GM12878 (cell line): Measurements from ENCODE around the gene PHF21B. TPM values are rescaled to one million over a fixed set of nuclear protein-coding genes. Genes with fewer than 3 reads are reported as not detected.

Experiments used
- ATAC-seq: fragments of 200-7000 bp; cut with Tn5 transposase; 3 replicates; pipeline ENCODE4 v1.9.1; 2020; ENCODE audit warnings: mild to moderate bottlenecking, moderate library complexity
- BruUV-seq: library from RNA; stranded (reverse); fragments of 400-500 nt; replicated peaks from 2 replicates; lab custom pipeline; 2021; lab: Mats Ljungman, UMichigan
- CTCF ChIA-PET: fragments of 300-600 bp; sonication (Branson Sonifier 250); formaldehyde crosslinking; extraction: SDS; loops from one replicate; lab custom pipeline; 2021; ENCODE audit warnings: inconsistent platforms; lab: Yijun Ruan, JAX
- POLR2A ChIA-PET: fragments of 350-600 bp; formaldehyde crosslinking; extraction: SDS; loops from one replicate; lab custom pipeline; 2021; ENCODE audit warnings: inconsistent platforms; lab: Charles Lee
- RAD21 ChIA-PET: fragments of 300-600 bp; sonication (Branson Sonifier 250); formaldehyde crosslinking; loops from one replicate; lab custom pipeline; 2023; ENCODE audit warnings: antibody characterized with exemption; ENCODE audit not compliant: unreplicated experiment; lab: Charles Lee
- SMC1A ChIA-PET: fragments of 300-600 bp; sonication (Branson Sonifier 250); formaldehyde crosslinking; loops from one replicate; lab custom pipeline; 2023; ENCODE audit not compliant: unreplicated experiment, uncharacterized antibody; lab: Charles Lee
- DNase-seq: peaks from one replicate; pipeline ENCODE4 v3.0.0-alpha.2; 2011; ENCODE audit warnings: low read depth, low spot score
- FAIRE-seq: peaks from 3 replicates; lab custom pipeline; 2011; peaks lifted over from hg19 to GRCh38; lab: Jason Lieb, UNC
- H2AFZ ChIP-seq: 2 replicates; pipeline ENCODE4 v1.6.0; 2011; ENCODE audit warnings: low read depth, low read length, control low read depth; ENCODE audit not compliant: control insufficient read depth
- H3K27ac ChIP-seq: 2 replicates; pipeline ENCODE4 v1.5.1; 2011; ENCODE audit warnings: control low read depth; ENCODE audit not compliant: control insufficient read depth, insufficient read depth
- H3K27me3 ChIP-seq, 2 experiments: replicated peaks in 1 of 2; 2 replicates each; pipeline versions ENCODE4 v1.6.0 to v1.6.1; 2011; ENCODE audit warnings: low read length in 1 of 2; ENCODE audit not compliant: control insufficient read depth in 2 of 2, insufficient read depth in 2 of 2
- H3K36me3 ChIP-seq, 2 experiments: 2 replicates each; pipeline ENCODE4 v1.5.1; 2011; ENCODE audit warnings: low read length in 1 of 2; ENCODE audit not compliant: control insufficient read depth in 2 of 2, insufficient read depth in 2 of 2
- H3K4me1 ChIP-seq: 2 replicates; pipeline ENCODE4 v1.6.1; 2011; ENCODE audit warnings: mild to moderate bottlenecking, low read length, moderate library complexity, mixed read lengths; ENCODE audit not compliant: control insufficient read depth, insufficient read depth
- H3K4me2 ChIP-seq: 2 replicates; pipeline ENCODE4 v1.6.0; 2011; ENCODE audit warnings: control low read depth; ENCODE audit not compliant: control insufficient read depth, insufficient read depth
- H3K4me3 ChIP-seq: fragments of 200-600 bp; sonication (generic); 2 replicates; pipeline ENCODE4 v1.5.1; 2016
- H3K79me2 ChIP-seq: 2 replicates; pipeline ENCODE4 v1.6.0; 2011; ENCODE audit warnings: low read length; ENCODE audit not compliant: control insufficient read depth, insufficient read depth
- H3K9ac ChIP-seq: 2 replicates; pipeline ENCODE4 v1.8.0; 2011; ENCODE audit warnings: low read length, control low read depth, mixed read lengths; ENCODE audit not compliant: control insufficient read depth, insufficient read depth
- H3K9me3 ChIP-seq: replicated peaks from 3 replicates; pipeline ENCODE4 v1.5.1; 2011; ENCODE audit warnings: mild to moderate bottlenecking, low read length; ENCODE audit not compliant: control insufficient read depth, insufficient read depth
- H4K20me1 ChIP-seq: 2 replicates; pipeline ENCODE4 v1.6.0; 2011; ENCODE audit not compliant: control insufficient read depth, insufficient read depth
- BHLHE40 ChIP-seq, 2 experiments: fragments of 450-650 bp in 1 of 2; IDR thresholded peaks; 2 replicates each; pipeline ENCODE4 v1.6.1; 2011 to 2017; ENCODE audit warnings: low read depth in 2 of 2, borderline replicate concordance in 1 of 2, improper control_type of control experiment in 1 of 2, low read length in 1 of 2, mild to moderate bottlenecking in 1 of 2
- CBX3 ChIP-seq: fragments of 200-600 bp; sonication (generic); IDR thresholded peaks from 2 replicates; pipeline ENCODE4 v1.6.1; 2016; ENCODE audit warnings: low read depth, borderline replicate concordance
- CREM ChIP-seq: IDR thresholded peaks from 2 replicates; pipeline ENCODE4 v1.6.1; 2014; ENCODE audit warnings: antibody characterized with exemption, low read depth
- DPF2 ChIP-seq: fragments of 450-650 bp; IDR thresholded peaks from 2 replicates; pipeline ENCODE4 v1.6.1; 2017; ENCODE audit warnings: mild to moderate bottlenecking
- EGR1 ChIP-seq, 2 experiments: IDR thresholded peaks; 1 replicate in 1 of 2; 2 replicates in 1 of 2; pipeline ENCODE4 v1.6.1; 2011 to 2012; ENCODE audit warnings: low read depth in 2 of 2, low read length in 2 of 2, borderline replicate concordance in 1 of 2, mild to moderate bottlenecking in 1 of 2, moderate library complexity in 1 of 2
- HDAC6 ChIP-seq: fragments of 200-600 bp; sonication (generic); IDR thresholded peaks from one replicate; pipeline ENCODE4 v1.8.0; 2017; ENCODE audit warnings: antibody characterized with exemption; ENCODE audit not compliant: unreplicated experiment
- JUND ChIP-seq: IDR thresholded peaks from 2 replicates; pipeline ENCODE4 v1.6.1; 2012; ENCODE audit warnings: low read depth, mild to moderate bottlenecking, low read length, improper control_type of control experiment, moderate library complexity
- MTA2 ChIP-seq: fragments of 450-650 bp; IDR thresholded peaks from 2 replicates; pipeline ENCODE4 v1.6.1; 2016; ENCODE audit warnings: low read depth, mild to moderate bottlenecking, moderate library complexity
- POLR2AphosphoS5 ChIP-seq: IDR thresholded peaks from 2 replicates; pipeline ENCODE4 v1.6.1; 2011; ENCODE audit warnings: mild to moderate bottlenecking, low read length, inconsistent platforms
- RAD21 ChIP-seq: IDR thresholded peaks from 2 replicates; pipeline ENCODE4 v1.6.1; 2011; ENCODE audit warnings: mild to moderate bottlenecking, low read depth, low read length, moderate library complexity; ENCODE audit not compliant: insufficient read depth
- RUNX3 ChIP-seq: IDR thresholded peaks from 2 replicates; pipeline ENCODE4 v1.6.1; 2012; ENCODE audit warnings: low read length, inconsistent platforms
- ZZZ3 ChIP-seq: IDR thresholded peaks from 2 replicates; pipeline ENCODE4 v1.6.1; 2011; ENCODE audit warnings: low read depth; ENCODE audit not compliant: control insufficient read depth, insufficient read length
- WGBS: methylation state at CpG from one replicate; pipeline ENCODE4 v1.1.6; 2016; ENCODE audit warnings: low lambda C conversion rate; ENCODE audit not compliant: insufficient replicate concordance, insufficient coverage; ENCODE audit errors: missing lambda C conversion rate; 5-methylcytosine and 5-hydroxymethylcytosine counted together
- in situ Hi-C: fragments of 300-500 bp; cut with MboI; formaldehyde crosslinking; loops from 9 replicates; pipeline ENCODE4 v1.14.3; 2018; ENCODE audit warnings: mixed read lengths
- intact Hi-C: fragments of 100-400 bp; cut with micrococcal nuclease; formaldehyde crosslinking; loops from one replicate; pipeline ENCODE4 v1.14.2; 2022; ENCODE audit not compliant: unreplicated experiment
- polyA plus RNA-seq, 11 experiments: library from polyadenylated mRNA; depleted of rRNA in 4 of 11; unstranded in 6 of 11; stranded (reverse) in 5 of 11; fragments of >200 nt; fragmentation: Nextera tagmentation in 4 of 11; fragmentation: Illumina TruSeq in 1 of 11; extraction: Ambion mirVana in 4 of 11; extraction: Trizol in 1 of 11; gene quantifications; 1 replicate in 1 of 11; 2 replicates in 10 of 11; pipeline versions ENCODE4 v1.2.1 to v1.2.3, GENCODE V29; 2011 to 2016; ENCODE audit warnings: inconsistent platforms in 2 of 11, missing spikeins in 2 of 11, low read depth in 1 of 11
- total RNA-seq, 4 experiments: library from RNA; depleted of rRNA in 3 of 4; stranded (reverse); fragments of >200 nt in 3 of 4; fragmentation: Illumina TruSeq in 1 of 4; extraction: Trizol in 1 of 4; gene quantifications; 2 replicates each; pipeline versions ENCODE4 v1.2.1 to v1.2.3, GENCODE V29; 2013 to 2021
- TF ChIP-seq, protein P1 (sequence below): fragments of 450-650 bp; IDR thresholded peaks from 2 replicates; pipeline ENCODE4 v1.6.1; 2017; ENCODE audit warnings: low read depth, mild to moderate bottlenecking, moderate library complexity
- TF ChIP-seq, protein P2 (sequence below): IDR thresholded peaks from 2 replicates; pipeline ENCODE4 v1.6.1; 2011; ENCODE audit warnings: borderline replicate concordance, low read depth, mild to moderate bottlenecking, moderate library complexity, mixed read lengths, low read length; ENCODE audit not compliant: insufficient read depth; ENCODE audit errors: extremely low read length
- TF ChIP-seq, protein P3 (sequence below): IDR thresholded peaks from 2 replicates; pipeline ENCODE4 v1.6.1; 2012; ENCODE audit warnings: improper control_type of control experiment, low read depth, low read length; ENCODE audit not compliant: insufficient replicate concordance
- TF ChIP-seq, protein P4 (sequence below): IDR thresholded peaks from 2 replicates; pipeline ENCODE4 v1.6.1; 2012; ENCODE audit warnings: low read depth, low read length, improper control_type of control experiment

The PHF21B gene
- total and polyA plus RNA-seq, 10 of the 15 experiments (the other 5 are each of a cell fraction or from before 2014, with no cell fraction given), result 0.03 to 0.35 TPM; not detected in 8

DNA sequence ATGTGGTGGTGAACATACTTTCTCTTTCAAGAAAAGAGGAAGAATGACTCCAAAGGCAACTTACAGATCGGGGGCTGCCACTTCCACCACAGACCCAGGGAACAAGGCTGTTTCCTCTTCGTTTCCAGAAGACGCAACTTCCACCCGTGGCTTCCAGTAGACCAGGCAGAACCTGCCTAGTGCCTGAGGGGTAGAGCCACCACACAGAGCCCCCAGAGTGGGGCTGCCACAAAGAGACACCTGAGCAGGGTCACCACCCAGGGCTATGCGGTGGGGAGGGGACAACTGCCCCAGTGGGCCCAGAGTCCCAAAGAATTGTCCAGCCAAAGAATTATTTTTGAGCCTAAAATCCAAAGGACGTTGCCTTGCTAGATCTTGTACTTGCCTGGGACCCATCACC is 16.7 kb upstream of the PHF21B start:
- in situ Hi-C loops (no loop called here), intact Hi-C loops (no loop called here)
- POLR2A ChIA-PET, result no interaction called here
- DNase-seq (no peak), ATAC-seq (no peak), FAIRE-seq (no peak)
- Histone ChIP-seq H3K9me3 (no peaks in the 10 kb centered on the region), H4K20me1 (no peaks in the 10 kb centered on the region), H3K9ac (no peak overlapping the region), H2AFZ (no peak overlapping the region), H3K27ac (no peak overlapping the region), H3K4me1 (no peaks in the 10 kb centered on the region), H3K4me2 (no peak overlapping the region), H3K79me2 (no peaks in the 10 kb centered on the region), H3K27me3 (peaks cover 0 to 1% of the 10 kb centered on the region in 2 experiments; a peak in 2 of 4 replicates), H3K4me3 (no peak overlapping the region), H3K36me3 (no peaks in the 10 kb centered on the region)
- CTCF ChIA-PET, result interaction anchor here (0.6 kb wide), 1 partner anchor 48 kb away, joined by 3 read pairs; no protein-coding TSS in a partner anchor
- SMC1A ChIA-PET, result no interaction called here
- BruUV-seq, result no TSS peak
- 16% methylated on average over 6 of the region's 6 CpGs for WGBS
- RAD21 ChIA-PET, result no interaction called here
- TF ChIP-seq RUNX3, result no peak
- no peak for TF ChIP-seq CBX3
- no peak for TF ChIP-seq CREM
- no peak for TF ChIP-seq EGR1 (IDR thresholded peaks at IDR 0.05; ENCODE audit: borderline replicate concordance in 1 of 2, low read depth in 2 of 2, low read length in 2 of 2)
- no peak for TF ChIP-seq ZZZ3
- TF ChIP-seq, protein P1, sequence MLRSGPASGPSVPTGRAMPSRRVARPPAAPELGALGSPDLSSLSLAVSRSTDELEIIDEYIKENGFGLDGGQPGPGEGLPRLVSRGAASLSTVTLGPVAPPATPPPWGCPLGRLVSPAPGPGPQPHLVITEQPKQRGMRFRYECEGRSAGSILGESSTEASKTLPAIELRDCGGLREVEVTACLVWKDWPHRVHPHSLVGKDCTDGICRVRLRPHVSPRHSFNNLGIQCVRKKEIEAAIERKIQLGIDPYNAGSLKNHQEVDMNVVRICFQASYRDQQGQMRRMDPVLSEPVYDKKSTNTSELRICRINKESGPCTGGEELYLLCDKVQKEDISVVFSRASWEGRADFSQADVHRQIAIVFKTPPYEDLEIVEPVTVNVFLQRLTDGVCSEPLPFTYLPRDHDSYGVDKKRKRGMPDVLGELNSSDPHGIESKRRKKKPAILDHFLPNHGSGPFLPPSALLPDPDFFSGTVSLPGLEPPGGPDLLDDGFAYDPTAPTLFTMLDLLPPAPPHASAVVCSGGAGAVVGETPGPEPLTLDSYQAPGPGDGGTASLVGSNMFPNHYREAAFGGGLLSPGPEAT, result no peak
- TF ChIP-seq, protein P2, sequence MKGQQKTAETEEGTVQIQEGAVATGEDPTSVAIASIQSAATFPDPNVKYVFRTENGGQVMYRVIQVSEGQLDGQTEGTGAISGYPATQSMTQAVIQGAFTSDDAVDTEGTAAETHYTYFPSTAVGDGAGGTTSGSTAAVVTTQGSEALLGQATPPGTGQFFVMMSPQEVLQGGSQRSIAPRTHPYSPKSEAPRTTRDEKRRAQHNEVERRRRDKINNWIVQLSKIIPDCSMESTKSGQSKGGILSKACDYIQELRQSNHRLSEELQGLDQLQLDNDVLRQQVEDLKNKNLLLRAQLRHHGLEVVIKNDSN, result no peak
- no peak for TF ChIP-seq RAD21
- TF ChIP-seq HDAC6, result no peak
- TF ChIP-seq, protein P3, sequence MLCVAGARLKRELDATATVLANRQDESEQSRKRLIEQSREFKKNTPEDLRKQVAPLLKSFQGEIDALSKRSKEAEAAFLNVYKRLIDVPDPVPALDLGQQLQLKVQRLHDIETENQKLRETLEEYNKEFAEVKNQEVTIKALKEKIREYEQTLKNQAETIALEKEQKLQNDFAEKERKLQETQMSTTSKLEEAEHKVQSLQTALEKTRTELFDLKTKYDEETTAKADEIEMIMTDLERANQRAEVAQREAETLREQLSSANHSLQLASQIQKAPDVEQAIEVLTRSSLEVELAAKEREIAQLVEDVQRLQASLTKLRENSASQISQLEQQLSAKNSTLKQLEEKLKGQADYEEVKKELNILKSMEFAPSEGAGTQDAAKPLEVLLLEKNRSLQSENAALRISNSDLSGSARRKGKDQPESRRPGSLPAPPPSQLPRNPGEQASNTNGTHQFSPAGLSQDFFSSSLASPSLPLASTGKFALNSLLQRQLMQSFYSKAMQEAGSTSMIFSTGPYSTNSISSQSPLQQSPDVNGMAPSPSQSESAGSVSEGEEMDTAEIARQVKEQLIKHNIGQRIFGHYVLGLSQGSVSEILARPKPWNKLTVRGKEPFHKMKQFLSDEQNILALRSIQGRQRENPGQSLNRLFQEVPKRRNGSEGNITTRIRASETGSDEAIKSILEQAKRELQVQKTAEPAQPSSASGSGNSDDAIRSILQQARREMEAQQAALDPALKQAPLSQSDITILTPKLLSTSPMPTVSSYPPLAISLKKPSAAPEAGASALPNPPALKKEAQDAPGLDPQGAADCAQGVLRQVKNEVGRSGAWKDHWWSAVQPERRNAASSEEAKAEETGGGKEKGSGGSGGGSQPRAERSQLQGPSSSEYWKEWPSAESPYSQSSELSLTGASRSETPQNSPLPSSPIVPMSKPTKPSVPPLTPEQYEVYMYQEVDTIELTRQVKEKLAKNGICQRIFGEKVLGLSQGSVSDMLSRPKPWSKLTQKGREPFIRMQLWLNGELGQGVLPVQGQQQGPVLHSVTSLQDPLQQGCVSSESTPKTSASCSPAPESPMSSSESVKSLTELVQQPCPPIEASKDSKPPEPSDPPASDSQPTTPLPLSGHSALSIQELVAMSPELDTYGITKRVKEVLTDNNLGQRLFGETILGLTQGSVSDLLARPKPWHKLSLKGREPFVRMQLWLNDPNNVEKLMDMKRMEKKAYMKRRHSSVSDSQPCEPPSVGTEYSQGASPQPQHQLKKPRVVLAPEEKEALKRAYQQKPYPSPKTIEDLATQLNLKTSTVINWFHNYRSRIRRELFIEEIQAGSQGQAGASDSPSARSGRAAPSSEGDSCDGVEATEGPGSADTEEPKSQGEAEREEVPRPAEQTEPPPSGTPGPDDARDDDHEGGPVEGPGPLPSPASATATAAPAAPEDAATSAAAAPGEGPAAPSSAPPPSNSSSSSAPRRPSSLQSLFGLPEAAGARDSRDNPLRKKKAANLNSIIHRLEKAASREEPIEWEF, result no peak
- no peak for TF ChIP-seq JUND
- no peak for TF ChIP-seq MTA2
- no peak for TF ChIP-seq BHLHE40 (IDR thresholded peaks at IDR 0.05; ENCODE audit: borderline replicate concordance in 1 of 2, low read depth in 2 of 2, low read length in 1 of 2)
- no peak for TF ChIP-seq DPF2
- TF ChIP-seq POLR2AphosphoS5, result no peak
- TF ChIP-seq, protein P4, sequence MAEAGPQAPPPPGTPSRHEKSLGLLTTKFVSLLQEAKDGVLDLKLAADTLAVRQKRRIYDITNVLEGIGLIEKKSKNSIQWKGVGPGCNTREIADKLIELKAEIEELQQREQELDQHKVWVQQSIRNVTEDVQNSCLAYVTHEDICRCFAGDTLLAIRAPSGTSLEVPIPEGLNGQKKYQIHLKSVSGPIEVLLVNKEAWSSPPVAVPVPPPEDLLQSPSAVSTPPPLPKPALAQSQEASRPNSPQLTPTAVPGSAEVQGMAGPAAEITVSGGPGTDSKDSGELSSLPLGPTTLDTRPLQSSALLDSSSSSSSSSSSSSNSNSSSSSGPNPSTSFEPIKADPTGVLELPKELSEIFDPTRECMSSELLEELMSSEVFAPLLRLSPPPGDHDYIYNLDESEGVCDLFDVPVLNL, result no peak
